Hindlimb muscle (tissue), 1 donor: ENCODE results near the gene THOC5. TPM values are rescaled to one million over a fixed set of nuclear protein-coding genes. Genes with fewer than 3 reads are reported as not detected.
"Not testable (repeated sequence)": the region's sequence is repeated elsewhere in the genome, so short reads cannot be mapped to it uniquely, and the experiment has no call there.

Experiments used
- DNase-seq: peaks from one replicate; pipeline ENCODE4 v3.0.0-alpha.2; 2013
- polyA plus RNA-seq: library from polyadenylated mRNA; unstranded; fragments of 120-200 nt; gene quantifications from one replicate; pipeline ENCODE4 v1.2.1, GENCODE V29; 2013; ENCODE audit not compliant: insufficient read length

Gene THOC5
- polyA plus RNA-seq, 1 donor, result 28.4 TPM

DNA sequence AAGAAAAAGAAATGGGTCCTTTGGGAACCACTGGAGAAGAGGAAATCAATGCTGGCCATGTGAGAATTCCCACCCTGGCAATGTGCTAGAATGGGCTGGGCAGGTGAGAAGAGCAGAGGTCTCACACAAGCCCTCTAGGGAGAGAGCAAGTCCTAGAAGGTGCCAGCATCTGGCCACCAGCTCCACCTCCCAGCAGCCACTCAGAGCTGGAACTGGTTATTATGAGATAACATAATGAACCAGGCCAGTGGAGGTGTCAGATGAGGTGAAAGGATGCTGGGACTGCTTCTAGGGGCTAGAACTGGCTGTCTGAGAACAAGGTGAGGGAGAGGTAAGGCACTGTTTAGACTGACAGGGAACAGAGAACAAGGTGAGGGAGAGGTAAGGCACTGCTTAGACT lies 44.3 kb downstream of the THOC5 start:
- DNase-seq, result no peak

DNA sequence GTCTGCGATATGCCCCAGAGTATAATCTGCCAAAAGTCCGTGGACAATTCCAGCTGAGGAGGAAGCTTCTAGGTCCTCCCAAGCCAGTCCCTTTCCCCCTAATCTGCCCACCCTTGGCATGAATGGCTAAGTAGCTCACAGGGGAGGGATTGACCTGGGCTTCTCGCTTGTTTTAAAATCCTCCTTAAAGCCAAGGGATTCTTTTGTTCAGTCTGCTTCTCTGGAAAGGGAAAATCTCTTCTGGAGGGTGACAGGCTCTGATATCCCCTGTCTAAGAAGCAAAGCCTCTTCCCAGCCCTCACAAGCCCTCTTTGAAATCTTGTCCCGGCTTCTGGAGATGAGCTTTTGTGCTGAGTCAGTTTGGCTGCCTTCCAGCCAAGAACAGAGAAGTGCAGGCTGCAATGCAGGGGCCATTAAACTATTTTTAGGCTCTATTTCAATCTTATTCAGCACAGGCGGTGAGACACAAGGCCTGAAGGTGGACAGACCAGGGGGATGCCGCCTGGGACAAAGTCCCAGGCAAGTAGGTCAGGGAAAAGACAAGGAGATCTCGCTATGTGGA lies 49.7 kb downstream of the THOC5 start:
- DNase-seq, result peak; percentile 60

DNA sequence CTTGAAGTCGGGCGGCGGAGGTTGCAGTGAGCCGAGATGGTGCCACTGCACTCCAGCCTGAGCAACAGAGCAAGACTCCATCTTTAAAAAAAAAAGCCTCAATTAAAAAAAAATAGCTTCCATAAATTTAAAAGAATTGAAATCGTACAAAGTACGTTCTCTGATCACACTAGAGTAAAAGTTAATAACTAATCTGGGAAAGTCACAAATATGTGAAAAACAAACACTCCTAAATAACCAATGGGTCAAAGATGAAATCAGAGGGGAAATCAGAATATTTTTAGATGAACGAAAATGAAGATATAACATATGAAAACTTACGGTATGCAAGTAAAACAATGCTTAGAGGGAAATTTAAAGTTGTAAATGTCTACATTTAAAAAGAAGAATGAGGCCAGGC lies 53.7 kb downstream of the THOC5 start:
- DNase-seq, result no peak

DNA sequence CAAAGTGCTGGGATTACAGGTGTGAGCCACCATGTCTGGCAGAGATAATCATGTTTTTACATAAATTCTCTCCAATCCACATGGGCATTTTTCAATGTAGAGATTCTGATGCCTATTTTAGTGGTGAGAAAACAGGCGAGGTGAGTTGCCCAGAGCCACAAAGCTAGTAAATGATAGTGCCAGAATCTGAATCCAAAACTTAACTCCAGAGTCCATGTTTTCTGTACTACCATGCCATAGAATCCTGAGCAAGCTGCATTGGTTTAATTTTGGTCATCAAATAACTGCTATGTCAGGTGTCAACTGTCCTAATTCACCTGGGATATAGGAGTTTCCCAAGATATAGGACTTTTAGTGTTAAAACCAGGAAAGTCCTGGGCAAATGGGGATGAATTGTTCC lies 59.9 kb downstream of the THOC5 start:
- DNase-seq, result no peak

DNA sequence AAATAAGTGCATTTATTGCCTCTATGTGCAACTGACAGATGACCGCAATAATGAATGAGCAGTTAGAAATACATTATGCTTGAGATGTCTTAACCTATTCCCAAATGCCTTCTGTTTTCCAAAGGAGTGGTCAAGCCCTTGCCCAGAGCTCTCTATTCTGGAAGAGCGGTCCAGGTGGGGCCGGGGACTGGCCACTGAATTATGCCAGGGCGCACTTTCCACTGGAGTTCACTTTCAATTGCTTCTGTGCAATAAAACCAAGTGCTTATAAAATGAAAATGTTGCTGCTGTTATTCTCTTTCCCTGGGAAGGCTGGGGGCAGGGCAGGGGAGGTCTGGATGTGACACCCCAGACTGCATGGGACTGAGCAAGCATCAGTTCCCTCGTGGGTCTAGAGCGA lies 62.5 kb downstream of the THOC5 start:
- no peak for DNase-seq

DNA sequence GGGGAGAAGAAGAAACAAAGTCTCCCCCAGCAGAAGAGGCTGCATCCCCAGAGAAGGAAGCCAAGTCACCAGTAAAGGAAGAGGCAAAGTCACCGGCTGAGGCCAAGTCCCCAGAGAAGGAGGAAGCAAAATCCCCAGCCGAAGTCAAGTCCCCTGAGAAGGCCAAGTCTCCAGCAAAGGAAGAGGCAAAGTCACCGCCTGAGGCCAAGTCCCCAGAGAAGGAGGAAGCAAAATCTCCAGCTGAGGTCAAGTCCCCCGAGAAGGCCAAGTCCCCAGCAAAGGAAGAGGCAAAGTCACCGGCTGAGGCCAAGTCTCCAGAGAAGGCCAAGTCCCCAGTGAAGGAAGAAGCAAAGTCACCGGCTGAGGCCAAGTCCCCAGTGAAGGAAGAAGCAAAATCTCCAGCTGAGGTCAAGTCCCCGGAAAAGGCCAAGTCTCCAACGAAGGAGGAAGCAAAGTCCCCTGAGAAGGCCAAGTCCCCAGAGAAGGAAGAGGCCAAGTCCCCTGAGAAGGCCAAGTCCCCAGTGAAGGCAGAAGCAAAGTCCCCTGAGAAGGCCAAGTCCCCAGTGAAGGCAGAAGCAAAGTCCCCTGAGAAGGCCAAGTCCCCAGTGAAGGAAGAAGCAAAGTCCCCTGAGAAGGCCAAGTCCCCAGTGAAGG lies 64.3 kb downstream of the THOC5 start:
- DNase-seq, result not testable (repeated sequence)

DNA sequence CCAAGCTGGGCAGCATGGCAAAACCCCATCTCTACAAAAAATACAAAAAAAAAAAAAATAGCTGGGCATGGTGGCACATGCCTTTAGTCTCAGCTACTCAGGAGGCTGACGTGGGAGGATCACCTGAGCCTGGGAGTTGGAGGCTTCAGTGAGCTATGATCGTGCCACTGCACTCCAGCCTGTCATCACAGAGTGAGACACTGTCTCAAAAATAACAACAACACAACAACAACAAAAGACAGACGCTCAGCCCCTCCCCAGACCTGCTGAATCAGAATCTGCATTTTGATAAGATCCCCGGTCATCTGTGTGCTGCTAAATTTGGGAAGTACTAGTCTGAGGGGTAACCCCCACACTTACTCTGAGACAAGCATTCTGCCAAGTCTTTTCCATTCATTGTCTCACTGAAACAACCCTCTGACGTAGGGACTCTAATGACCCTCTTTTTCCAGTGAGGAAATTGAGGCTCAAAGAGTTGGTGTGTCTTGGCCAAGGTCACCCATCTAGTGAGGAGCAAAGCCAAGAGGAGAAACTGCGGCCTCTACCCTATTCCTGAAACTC lies 66.1 kb downstream of the THOC5 start:
- DNase-seq, result no peak

DNA sequence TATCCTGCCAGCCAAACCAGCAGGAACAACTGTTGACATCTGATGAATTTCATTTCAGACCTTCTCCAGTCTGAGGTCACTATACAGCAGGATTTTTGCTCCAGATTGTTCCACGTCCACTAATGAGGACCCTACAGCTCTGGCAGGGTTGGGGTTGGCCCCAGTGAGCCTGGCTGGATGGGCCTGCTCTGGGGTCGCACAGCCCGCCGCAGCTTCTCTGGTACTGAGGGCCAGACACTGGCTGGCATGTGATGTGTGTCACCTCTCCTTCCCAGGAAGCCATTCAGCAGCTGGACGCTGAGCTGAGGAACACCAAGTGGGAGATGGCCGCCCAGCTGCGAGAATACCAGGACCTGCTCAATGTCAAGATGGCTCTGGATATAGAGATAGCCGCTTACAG lies 68.1 kb downstream of the THOC5 start:
- no peak for DNase-seq

DNA sequence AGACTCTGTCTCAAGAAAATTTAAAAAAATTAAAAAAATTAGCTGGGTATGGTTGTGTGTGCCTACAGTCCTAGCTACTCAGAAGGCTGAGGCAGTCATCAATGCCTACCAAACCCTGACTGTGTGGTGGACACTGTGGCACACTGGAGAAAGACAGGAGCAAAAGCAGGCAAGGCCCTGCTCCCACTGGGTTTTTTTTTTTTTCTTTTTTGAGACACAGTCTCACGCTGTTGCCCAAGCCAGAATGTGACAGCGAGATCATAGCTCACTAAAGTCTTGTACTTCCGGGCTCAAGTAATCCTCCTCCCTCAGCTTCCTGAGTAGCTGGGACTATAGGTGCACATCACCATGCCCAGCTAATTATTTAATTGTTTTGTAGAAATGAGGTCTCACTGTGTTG lies 68.9 kb downstream of the THOC5 start:
- no peak for DNase-seq

DNA sequence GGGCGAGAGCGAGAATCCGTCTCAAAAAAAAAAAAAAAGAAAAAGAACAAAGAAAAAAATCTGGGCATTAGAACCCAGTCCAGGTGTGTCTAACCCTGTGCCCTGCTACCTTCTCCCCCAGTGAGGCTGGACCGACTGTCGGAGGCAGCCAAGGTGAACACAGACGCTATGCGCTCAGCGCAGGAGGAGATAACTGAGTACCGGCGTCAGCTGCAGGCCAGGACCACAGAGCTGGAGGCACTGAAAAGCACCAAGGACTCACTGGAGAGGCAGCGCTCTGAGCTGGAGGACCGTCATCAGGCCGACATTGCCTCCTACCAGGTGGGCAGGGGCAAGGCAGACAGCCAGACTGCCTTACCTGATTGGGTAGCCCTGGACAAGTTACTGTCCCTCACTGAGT lies 70.3 kb downstream of the THOC5 start:
- no peak for DNase-seq

DNA sequence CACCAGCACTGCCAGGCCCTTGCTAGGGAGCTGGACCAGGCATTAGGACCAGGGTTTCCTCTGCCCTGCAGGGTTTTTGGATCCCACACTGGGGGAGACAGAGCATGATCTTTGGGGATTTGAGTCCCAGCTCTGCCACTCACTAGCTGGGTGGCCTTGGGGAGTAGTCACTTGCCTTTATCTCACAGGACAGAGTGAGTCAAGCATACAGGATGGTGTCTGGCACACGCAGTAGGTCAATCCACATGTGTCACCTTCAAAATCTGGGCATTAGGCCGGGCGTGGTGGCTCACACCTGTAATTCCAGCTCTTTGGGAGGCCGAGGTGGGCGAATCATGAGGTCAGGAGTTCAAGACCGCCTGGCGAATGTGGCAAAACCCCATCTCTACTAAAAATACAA lies 70.8 kb downstream of the THOC5 start:
- DNase-seq, result no peak

DNA sequence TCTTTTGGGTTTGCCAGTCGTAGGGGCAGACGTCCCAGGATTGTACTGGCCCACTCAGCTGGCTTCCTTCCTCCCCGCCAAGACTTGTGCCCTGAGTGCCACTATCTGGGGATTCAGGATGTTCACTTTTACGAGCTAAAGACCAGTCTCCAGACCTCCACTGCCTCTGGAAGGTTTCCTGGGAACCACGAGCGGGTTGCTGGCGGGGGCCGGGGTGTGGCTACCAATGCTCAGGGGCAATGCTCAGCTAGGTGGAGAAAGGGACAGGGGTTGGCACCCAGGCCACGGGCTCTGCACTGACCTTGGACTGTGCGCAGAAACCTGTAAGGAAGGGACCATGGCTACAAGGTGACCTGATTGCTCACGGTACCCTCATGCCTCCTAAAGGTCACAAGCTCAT lies 71.3 kb downstream of the THOC5 start:
- no peak for DNase-seq

DNA sequence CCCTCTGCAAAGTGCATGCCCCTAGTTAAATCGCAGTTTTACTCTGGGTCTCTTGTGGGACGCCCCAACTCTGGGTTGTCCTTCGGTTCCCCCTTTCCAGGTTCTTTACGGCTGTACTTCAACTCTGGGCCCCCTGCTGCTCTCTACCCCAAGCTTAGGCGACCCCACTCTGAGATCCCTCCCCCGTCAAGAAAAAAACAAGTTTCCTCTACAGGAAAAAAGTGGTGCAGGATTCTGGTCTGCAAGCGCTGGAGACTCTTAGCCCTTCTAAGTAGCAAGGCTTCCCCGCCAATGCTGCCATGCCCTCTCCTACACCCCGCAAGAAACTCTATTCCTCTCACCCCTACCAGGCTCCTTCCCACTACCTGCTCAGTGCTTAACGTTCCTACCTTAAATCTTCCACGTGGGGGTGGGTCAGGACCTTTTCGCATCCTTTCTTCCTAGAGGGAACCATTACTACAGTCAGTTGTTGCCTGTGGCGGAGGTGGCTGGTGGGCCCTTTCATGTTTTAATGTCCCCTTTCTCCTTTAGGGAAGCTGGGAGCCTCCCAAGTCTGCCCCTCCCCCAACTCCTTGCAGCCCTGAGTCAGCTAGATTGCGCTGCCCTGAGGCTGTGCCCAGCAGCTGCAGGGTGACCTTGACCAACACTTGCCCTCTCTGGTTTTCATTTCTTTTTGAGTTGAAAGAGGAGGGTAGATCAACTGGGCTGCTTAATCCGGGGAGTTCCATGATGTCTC lies 72.1 kb downstream of the THOC5 start:
- DNase-seq, result no peak

DNA sequence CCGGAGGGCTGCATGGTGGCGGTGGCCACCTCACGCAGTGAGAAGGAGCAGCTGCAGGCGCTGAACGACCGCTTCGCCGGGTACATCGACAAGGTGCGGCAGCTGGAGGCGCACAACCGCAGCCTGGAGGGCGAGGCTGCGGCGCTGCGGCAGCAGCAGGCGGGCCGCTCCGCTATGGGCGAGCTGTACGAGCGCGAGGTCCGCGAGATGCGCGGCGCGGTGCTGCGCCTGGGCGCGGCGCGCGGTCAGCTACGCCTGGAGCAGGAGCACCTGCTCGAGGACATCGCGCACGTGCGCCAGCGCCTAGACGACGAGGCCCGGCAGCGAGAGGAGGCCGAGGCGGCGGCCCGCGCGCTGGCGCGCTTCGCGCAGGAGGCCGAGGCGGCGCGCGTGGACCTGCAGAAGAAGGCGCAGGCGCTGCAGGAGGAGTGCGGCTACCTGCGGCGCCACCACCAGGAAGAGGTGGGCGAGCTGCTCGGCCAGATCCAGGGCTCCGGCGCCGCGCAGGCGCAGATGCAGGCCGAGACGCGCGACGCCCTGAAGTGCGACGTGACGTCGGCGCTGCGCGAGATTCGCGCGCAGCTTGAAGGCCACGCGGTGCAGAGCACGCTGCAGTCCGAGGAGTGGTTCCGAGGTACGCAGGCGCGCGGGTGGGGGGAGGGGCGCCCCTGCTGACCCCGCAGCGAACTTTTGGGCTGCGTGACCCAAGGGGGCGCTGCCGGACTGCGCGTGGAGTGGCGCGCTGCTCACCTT lies 72.9 kb downstream of the THOC5 start:
- peak; percentile 80 for DNase-seq

DNA sequence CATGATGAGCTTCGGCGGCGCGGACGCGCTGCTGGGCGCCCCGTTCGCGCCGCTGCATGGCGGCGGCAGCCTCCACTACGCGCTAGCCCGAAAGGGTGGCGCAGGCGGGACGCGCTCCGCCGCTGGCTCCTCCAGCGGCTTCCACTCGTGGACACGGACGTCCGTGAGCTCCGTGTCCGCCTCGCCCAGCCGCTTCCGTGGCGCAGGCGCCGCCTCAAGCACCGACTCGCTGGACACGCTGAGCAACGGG lies 73.4 kb downstream of the THOC5 start:
- no peak for DNase-seq

DNA sequence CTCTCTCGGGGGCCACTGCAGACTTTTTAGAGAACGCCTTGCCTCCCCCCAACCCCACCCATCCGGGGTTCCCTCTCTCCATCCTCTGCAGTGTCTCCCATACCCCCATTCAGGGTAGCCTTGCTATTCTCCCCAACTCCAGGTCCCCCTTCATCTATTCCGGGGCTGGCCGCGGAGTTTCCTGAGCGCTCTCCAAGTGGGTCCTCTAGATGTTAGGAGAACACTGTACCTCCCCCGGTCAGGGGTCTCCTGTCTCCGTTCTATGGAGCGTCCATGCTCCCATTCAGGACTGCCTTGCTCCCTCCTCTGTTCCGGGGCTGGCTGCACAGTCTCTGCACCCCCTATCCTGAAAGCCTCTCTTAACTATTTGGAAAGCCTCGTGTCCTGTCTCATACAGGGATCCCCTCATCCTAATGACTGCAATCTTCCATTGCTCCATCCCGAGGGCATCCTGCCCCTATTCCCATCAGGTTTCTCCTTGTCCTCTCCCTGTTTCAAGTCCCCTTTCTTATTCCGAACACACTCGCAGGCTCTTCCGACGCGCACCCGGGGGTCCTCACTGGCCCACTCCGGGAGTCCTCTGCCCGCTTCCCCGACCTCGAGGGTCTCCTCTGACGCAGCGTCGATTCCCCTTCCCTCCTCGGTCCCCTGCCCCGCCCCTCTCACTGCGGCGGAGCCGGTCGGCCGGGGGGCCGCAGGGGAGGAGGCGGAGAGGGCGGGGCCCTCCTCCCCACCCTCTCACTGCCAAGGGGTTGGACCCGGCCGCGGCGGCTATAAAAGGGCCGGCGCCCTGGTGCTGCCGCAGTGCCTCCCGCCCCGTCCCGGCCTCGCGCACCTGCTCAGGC lies 73.9 kb downstream of the THOC5 start, which contains the start of gene NEFH:
Gene NEFH (plus strand): TSS at position 802 of the 845 bp plus-strand sequence. CDS start 45 bp downstream, outside the sequence.
- no peak for DNase-seq

DNA sequence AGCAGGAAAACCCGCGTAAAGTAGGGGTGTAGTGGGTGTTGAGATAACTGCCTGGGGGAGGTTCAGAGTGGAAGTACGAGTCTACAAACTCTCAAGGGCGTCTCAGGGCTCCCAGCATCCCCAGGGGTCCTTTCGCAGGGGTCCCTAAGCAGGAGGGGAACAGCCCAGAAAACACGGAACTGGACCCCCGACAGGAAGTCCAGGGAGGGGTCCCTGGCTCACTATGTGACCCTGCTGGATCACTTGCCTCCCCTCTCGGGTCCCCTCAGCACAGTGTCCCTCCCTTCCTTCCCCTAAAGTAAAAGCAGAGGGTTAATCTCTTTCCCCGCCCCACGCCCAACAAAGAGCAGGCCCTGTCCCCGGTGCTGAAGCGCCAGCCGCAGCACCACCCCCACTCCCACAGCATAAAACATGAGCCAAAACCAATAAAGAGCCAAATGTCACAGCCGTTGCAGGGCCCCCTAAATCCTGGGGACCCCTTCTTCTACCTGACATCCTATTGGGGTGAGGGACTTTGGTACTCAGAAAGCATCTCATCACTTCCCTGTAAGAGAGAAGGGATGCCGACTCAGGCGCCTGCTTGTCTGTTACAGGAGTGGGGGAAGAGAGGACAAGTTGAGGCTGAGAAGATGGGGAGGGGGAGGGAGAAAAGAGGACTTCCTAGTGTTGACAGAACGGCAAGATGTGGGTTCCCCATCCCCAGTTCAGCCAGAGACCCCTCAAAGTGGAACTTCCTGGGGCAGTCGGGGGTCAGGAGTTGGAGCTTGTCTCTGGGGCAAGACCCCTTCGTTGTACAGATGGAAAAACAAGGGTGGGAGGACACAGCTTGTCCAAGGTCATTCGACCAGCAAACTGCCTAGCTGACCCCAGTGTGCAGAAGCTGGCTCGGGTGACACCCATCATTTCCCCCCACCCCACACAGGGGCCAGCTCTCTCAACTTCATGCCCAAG lies 75.0 kb downstream of the THOC5 start:
- no peak for DNase-seq

DNA sequence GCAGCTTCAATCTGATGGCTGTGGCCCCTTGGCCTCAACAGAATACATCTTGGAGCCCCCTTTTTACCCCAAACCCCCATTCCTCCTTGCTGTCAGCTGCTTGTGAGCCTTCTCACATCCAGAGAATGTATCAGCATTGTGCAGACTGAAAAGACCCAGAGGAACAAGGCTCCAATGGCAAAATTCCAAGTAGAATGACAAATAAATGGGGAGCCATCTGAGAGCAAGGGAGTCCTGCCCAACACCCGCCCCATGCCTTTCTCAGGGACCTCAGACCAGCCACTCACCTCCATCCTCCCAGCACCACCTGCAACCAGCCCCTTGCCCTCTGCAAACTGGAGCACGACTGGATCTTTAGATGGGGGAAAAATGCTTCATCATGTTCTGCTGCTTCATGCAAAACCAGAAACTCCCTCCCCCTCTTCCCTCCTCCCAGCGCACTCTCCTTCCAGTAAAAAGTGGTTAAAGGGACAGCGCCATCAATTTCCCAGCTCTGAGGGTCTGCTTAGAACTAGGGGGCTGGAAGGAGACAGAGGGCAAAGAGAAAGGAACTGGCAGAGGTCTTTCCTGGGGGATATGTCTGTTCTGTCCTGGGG lies 75.7 kb downstream of the THOC5 start:
- no peak for DNase-seq

DNA sequence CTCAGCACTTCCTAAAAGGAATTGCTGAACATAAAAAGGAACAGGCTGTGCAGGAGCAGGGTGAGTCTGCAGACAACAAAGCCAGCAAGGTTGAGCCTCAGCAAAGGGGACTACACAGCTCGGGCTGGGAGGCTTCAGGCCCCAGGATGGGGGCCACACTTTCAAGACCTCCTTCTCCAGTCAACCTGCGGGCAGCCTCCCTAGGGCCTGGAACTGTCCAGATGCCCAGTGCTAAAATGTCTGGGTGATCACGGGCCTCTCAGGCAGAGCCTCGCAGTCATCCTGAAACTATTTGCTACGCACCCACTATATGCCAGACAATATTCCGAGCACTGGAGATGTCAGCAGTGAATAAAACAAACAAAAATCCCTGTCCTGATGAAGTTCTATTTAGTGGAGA lies 77.4 kb downstream of the THOC5 start:
- no peak for DNase-seq

DNA sequence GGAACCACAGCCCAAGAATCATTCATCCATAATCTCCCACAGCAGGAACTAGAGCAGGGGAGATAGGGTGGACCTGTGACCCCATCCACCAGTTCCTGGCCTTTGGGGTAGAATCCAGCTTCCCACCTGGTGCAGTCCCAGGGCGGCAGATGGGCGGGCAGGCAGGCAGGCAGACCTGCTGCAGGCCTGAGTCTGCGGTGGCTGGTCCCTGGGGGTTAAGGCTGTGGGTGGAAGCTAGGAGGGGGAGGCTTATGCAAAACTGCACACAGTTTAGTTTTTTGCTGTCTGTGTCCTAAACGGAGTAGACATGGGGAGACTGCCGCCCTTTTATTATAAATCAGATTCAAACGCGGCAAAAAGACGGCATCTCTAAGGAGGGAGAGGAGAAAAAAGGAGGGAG lies 78.0 kb downstream of the THOC5 start:
- no peak for DNase-seq

DNA sequence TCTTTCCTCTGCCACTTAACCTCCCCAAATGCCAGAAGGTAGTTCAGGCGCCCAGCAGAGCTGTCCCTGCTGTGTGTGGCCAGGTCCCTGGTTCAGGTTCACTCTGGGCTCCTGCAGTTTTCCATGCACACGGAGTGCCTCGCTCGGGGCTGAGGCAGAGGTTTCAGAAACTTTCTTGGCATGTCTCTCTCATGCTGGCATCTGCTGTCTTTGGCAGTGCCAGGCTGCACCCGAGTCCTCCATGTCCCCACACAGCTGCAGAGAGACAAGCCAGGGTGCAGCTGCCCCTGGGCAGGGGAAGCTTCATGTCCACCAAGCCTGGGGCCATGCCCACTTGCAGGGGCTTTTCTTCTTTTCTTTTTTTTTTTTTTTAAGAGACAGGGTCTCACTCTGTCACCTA lies 80.6 kb downstream of the THOC5 start:
- no peak for DNase-seq
